Activated CD4-positive, alpha-beta memory T cell treated with anti-CD3 and anti-CD28 coated beads, Interleukin-2, amount 10 ng/mL, durations not matched to agents 7 days and 5 days (primary cell): ENCODE data around the gene TMPO. TPM values are rescaled to one million over a fixed set of nuclear protein-coding genes. Genes with fewer than 3 reads are reported as not detected.
"Not testable (repeated sequence)": the region's sequence is repeated elsewhere in the genome, so short reads cannot be mapped to it uniquely, and the experiment has no call there.

Experiments used
- CTCF ChIA-PET: fragments of 350-600 bp; sonication (Branson Sonifier 250); formaldehyde crosslinking; loops from one replicate; lab custom pipeline; 2021; ENCODE audit warnings: antibody characterized with exemption, inconsistent platforms; lab: Charles Lee
- POLR2A ChIA-PET: fragments of 350-600 bp; sonication (Branson Sonifier 250); formaldehyde crosslinking; loops from one replicate; lab custom pipeline; 2021; ENCODE audit warnings: antibody characterized with exemption; lab: Charles Lee
- DNase-seq: peaks from one replicate; pipeline ENCODE4 v3.0.0-alpha.2; 2020
- H3K27ac Mint-ChIP-seq: one replicate; pipeline ENCODE4 v1.8.0; 2021; ENCODE audit warnings: mild to moderate bottlenecking, mixed read lengths
- H3K27me3 Mint-ChIP-seq: one replicate; pipeline ENCODE4 v1.8.0; 2021; ENCODE audit warnings: mixed read lengths
- H3K36me3 Mint-ChIP-seq: one replicate; pipeline ENCODE4 v1.8.0; 2021; ENCODE audit warnings: low read depth, mixed read lengths
- H3K4me1 Mint-ChIP-seq: one replicate; pipeline ENCODE4 v1.8.0; 2021; ENCODE audit warnings: mixed read lengths
- H3K4me3 Mint-ChIP-seq: one replicate; pipeline ENCODE4 v1.8.0; 2021; ENCODE audit warnings: mild to moderate bottlenecking, mixed read lengths
- H3K9me3 Mint-ChIP-seq: one replicate; pipeline ENCODE4 v1.8.0; 2021; ENCODE audit warnings: mixed read lengths
- total RNA-seq, 2 experiments: library from RNA; stranded (reverse); gene quantifications; one replicate each; pipeline ENCODE4 v1.2.3, GENCODE V29; 2021

TMPO gene
- total RNA-seq, 2 experiments from 2014 or later = 315 to 320 TPM

DNA sequence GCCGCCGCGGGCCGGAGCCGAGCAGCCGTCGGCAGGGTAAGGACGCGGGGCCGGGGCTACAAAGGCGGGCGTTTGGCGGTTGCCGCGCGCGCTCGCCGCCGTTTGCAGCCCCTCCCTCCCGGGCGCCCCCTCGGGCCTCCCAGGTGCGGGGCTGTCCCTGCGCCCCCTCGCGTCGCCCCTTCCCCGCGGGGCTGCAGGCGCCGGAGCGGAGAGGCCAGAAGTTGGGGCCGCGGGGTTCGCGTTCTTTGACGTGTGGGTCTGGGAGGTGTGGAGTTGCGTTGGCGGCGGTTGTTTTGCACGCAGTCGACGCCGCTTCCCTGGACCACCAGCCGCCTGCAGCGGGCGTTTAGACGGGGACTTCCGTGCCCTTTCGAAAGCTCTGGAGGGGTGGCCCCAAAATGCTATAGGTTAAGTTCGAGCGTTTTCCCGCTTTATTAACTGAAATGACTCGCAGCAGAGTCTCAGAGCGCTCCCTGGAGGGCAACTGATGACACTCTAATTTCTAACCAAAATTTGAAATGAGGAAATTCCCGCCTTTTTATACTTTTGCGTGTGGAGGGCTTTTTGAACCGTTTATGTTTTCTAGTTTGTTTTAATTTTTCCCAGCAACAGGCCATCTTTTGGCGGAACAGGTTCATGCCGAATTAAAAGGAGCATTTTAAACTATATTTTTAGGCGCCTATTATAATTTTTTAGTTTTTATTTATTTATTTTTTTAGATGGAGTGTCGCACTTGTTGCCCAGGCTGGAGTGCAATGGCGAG lies 902 bp downstream of the TMPO start:
- peaks cover 71% of the 10 kb centered on the region for H3K36me3 Mint-ChIP-seq
- H3K27me3 Mint-ChIP-seq = no peaks in the 10 kb centered on the region
- POLR2A ChIA-PET = interaction anchor here (0.7 to 12.9 kb wide), 18 partner anchors 9 to 129 kb away, joined by 3 to 248 read pairs (median 6); partner anchors contain the start of genes APAF1, IKBIP and SLC25A3
- peaks cover 29% of the 10 kb centered on the region for H3K4me1 Mint-ChIP-seq
- H3K9me3 Mint-ChIP-seq = no peaks in the 10 kb centered on the region
- H3K4me3 Mint-ChIP-seq = peak overlapping the region; percentile 100
- peak overlapping the region; percentile 100 for H3K27ac Mint-ChIP-seq
- CTCF ChIA-PET = interaction anchor here (0.7 to 8.0 kb wide), 9 partner anchors 9 to 90 kb away, joined by 3 to 69 read pairs (median 5); no protein-coding TSS in a partner anchor
- DNase-seq = peak; percentile 90

DNA sequence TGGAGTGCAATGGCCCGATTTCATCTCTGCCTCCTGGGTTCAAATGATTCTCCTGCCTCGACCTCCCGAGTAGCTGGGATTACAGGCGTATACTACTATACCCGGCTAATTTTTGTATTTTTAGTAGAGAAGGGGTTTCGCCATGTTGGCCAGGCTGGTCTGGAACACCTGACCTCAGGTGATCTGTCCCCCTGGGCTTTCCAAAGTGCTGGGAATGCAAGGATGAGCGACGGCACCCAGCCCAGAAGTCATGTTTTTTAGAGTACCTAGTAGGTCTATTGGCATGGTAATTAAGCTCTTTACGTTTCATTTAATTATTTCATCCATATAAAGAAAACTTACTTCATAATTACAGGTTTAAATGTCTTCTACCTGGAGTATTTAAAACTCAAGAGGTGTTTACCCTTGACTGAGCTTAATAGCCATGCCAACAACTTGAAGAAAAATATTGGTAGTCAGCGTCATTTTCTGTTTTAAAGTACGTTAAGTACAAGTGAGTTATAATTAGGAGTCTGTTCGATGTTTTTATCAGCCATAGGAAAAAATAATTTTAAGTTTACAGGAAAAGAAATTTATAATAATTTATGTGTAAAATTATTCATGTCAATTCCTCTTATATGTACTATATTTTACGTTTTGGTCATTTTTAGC lies 4.0 kb downstream of the TMPO start:
- Mint-ChIP-seq H3K4me1 (peaks cover 43% of the 10 kb centered on the region), H3K27me3 (no peaks in the 10 kb centered on the region), H3K9me3 (no peaks in the 10 kb centered on the region), H3K4me3 (peak overlapping the region; percentile 100), H3K27ac (peak overlapping the region; percentile 100), H3K36me3 (peaks cover 77% of the 10 kb centered on the region)
- CTCF ChIA-PET = interaction anchor here (1.1 to 6.7 kb wide), 4 partner anchors 13 to 74 kb away, joined by 3 to 59 read pairs (median 6); partner anchors contain the start of gene SLC25A3
- POLR2A ChIA-PET = interaction anchor here (1.1 to 12.9 kb wide), 7 partner anchors 12 to 125 kb away, joined by 3 to 248 read pairs (median 15); partner anchors contain the start of genes APAF1, IKBIP and SLC25A3
- DNase-seq = no peak

DNA sequence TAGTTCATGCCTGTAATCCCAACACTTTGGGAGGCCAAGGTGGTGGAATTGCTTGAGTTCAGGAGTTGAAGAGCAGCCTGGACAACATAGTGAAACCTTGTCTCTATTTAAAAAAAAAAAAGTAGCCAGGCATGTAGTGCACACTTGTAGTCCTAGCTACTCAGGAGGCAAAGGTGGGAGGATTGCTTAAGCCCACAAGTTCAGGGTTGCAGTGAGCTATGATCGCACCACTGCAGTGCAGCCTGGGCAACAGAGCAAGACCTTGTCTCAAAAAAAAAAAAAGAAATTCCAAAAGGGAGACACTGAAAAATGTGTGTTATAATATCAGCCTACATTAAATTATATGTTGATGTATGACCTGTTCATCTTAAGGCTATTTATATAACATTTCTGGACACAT lies 14.7 kb downstream of the TMPO start:
- H3K27me3 Mint-ChIP-seq = no peaks in the 10 kb centered on the region
- H3K27ac Mint-ChIP-seq = peak overlapping the region; percentile 1
- peaks cover 79% of the 10 kb centered on the region for H3K36me3 Mint-ChIP-seq
- no peaks in the 10 kb centered on the region for H3K9me3 Mint-ChIP-seq
- no peak for DNase-seq
- POLR2A ChIA-PET = interaction anchor here (0.6 to 4.1 kb wide), 3 partner anchors 10 to 73 kb away, joined by 3 to 47 read pairs (median 4); no protein-coding TSS in a partner anchor
- CTCF ChIA-PET = no interaction called here
- H3K4me3 Mint-ChIP-seq = no peak overlapping the region
- peaks cover 47% of the 10 kb centered on the region for H3K4me1 Mint-ChIP-seq

GRCh38 chr12:98532687-98533304 lies 17.4 kb downstream of the TMPO start:
- H3K27ac Mint-ChIP-seq = peak overlapping the region; percentile 31
- H3K27me3 Mint-ChIP-seq = no peaks in the 10 kb centered on the region
- POLR2A ChIA-PET = interaction anchor here (1.2 to 4.1 kb wide), 5 partner anchors 11 to 75 kb away, joined by 3 to 47 read pairs (median 10); partner anchors contain the start of genes SLC25A3 and TMPO
- CTCF ChIA-PET = interaction anchor here (1.3 to 4.0 kb wide), 10 partner anchors 9 to 210 kb away, joined by 3 to 59 read pairs (median 7); partner anchors contain the start of genes SLC25A3 and TMPO
- H3K4me1 Mint-ChIP-seq = peaks cover 40% of the 10 kb centered on the region
- peaks cover 85% of the 10 kb centered on the region for H3K36me3 Mint-ChIP-seq
- H3K9me3 Mint-ChIP-seq = no peaks in the 10 kb centered on the region
- no peak for DNase-seq
- no peak overlapping the region for H3K4me3 Mint-ChIP-seq

GRCh38 chr12:98533723-98534251 lies 18.4 kb downstream of the TMPO start:
- peaks cover 35% of the 10 kb centered on the region for H3K4me1 Mint-ChIP-seq
- POLR2A ChIA-PET = interaction anchor here (0.7 to 3.3 kb wide), 3 partner anchors 14 to 74 kb away, joined by 3 to 11 read pairs (median 3); partner anchors contain the start of gene SLC25A3
- H3K27me3 Mint-ChIP-seq = no peaks in the 10 kb centered on the region
- H3K27ac Mint-ChIP-seq = peak overlapping the region; percentile 6
- peaks cover 87% of the 10 kb centered on the region for H3K36me3 Mint-ChIP-seq
- no peak for DNase-seq
- no peak overlapping the region for H3K4me3 Mint-ChIP-seq
- no peaks in the 10 kb centered on the region for H3K9me3 Mint-ChIP-seq
- CTCF ChIA-PET = interaction anchor here (0.8 to 4.0 kb wide), 10 partner anchors 9 to 128 kb away, joined by 3 to 59 read pairs (median 4); no protein-coding TSS in a partner anchor

DNA sequence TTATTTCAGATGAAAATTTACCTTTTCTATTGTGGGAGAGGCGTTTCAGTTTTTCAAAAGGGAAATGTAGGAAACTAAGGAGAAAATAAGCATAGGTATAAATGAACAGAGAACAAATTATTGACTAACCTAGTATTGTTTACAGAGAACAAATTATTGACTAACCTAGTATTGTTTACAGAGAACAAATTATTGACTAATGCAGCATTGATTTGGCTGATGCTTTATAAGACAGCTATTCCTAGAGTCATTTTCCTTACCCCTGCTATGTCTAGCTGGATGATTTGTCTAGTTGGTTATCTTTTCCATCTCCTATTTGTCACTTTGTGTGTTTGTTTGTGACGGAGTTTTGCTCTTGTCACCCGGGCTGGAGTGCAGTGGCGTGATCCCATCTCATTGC lies 22.6 kb downstream of the TMPO start:
- DNase-seq = no peak
- ChIA-PET CTCF (interaction anchor here (1.0 kb wide), 1 partner anchor 13 kb away, joined by 3 read pairs; no protein-coding TSS in a partner anchor), POLR2A (interaction anchor here (1.2 to 1.3 kb wide), 2 partner anchors 9 to 21 kb away, joined by 3 read pairs; no protein-coding TSS in a partner anchor)
- Mint-ChIP-seq H3K4me3 (no peak overlapping the region), H3K36me3 (peaks cover 76% of the 10 kb centered on the region), H3K27ac (no peak overlapping the region), H3K9me3 (no peaks in the 10 kb centered on the region), H3K27me3 (no peaks in the 10 kb centered on the region), H3K4me1 (peaks cover 33% of the 10 kb centered on the region)

DNA sequence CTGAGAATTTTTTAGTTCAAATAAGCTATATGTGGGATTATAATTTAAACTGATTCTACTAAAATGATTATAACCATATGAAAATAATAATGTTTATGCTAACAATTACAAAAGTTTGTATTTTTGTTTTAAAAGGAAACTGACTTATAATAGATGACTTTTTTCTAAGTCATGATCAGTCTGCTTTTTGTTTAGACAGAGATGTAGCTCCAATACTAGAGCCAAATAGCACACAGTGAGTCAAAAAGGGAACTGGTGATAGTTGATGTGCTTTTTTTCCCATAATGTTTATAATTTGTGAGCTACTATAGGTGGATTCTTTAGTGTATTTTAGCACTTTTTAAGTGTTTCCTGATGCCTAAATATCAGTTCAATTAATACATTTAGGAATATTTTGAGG lies 28.3 kb downstream of the TMPO start:
- CTCF ChIA-PET = interaction anchor here (0.8 to 1.2 kb wide), 3 partner anchors 8 to 24 kb away, joined by 3 to 5 read pairs (median 3); no protein-coding TSS in a partner anchor
- peaks cover 71% of the 10 kb centered on the region for H3K36me3 Mint-ChIP-seq
- DNase-seq = no peak
- H3K27me3 Mint-ChIP-seq = no peaks in the 10 kb centered on the region
- POLR2A ChIA-PET = interaction anchor here (0.8 to 1.4 kb wide), 3 partner anchors 11 to 51 kb away, joined by 3 to 5 read pairs (median 3); no protein-coding TSS in a partner anchor
- H3K4me3 Mint-ChIP-seq = no peak overlapping the region
- peaks cover 22% of the 10 kb centered on the region for H3K4me1 Mint-ChIP-seq
- H3K27ac Mint-ChIP-seq = no peak overlapping the region
- no peaks in the 10 kb centered on the region for H3K9me3 Mint-ChIP-seq

DNA sequence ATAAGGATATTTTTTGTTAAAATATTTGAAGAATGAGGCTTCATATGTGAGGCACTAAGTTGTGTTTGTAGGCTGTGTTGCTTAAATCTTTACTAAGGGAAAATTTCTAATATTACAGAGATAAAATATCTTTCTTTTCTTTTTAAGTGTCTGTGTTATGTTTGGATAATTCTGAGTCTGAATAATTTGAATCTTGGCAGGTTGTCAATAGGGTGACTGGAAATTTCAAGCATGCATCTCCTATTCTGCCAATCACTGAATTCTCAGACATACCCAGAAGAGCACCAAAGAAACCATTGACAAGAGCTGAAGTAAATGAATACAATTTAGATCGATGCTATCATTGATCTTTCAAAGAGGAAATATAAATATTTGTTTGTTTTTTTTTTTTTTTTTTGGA lies 29.4 kb downstream of the TMPO start:
- POLR2A ChIA-PET = interaction anchor here (0.9 to 1.2 kb wide), 2 partner anchors 12 to 30 kb away, joined by 3 read pairs; no protein-coding TSS in a partner anchor
- peaks cover 78% of the 10 kb centered on the region for H3K36me3 Mint-ChIP-seq
- H3K9me3 Mint-ChIP-seq = no peaks in the 10 kb centered on the region

DNA sequence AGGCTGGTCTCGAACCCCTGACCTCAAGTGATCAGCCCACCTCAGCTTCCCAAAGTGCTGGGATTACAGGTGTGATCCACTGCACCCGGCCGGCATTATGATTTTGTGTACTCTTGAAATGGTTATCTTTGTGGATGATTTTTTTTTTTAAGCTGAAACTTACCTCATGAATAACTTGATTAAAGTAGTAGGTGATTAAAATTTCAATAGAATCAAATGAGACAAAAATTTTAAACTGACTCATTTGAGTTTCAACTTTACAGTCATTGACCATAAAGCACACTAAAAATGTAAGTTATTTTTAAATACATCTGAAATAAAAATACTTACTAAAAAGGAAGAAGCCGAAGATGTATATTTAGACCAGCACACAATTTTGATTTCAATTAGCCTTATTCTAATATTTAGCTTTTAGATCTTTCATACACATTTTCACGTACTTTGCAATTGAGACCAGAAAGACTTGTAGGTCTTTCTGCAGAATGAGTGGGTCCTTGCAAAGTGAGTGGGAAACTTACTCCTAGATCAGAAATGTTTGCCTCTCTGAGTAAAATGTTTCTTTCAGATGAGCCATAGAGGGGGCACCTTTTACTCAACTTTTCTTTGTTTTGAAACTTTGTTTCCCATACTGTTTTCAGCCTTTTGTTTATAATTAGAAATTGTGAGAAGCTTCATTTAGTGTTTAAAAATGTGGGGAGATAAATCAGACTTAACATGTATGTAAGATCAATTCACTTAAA lies 34.2 kb downstream of the TMPO start:
- H3K9me3 Mint-ChIP-seq = no peaks in the 10 kb centered on the region
- POLR2A ChIA-PET = interaction anchor here (0.8 to 2.1 kb wide), 4 partner anchors 13 to 43 kb away, joined by 3 to 5 read pairs (median 4); partner anchors contain the start of gene SLC25A3
- CTCF ChIA-PET = interaction anchor here (2.7 kb wide), 1 partner anchor 17 kb away, joined by 16 read pairs; no protein-coding TSS in a partner anchor
- H3K27me3 Mint-ChIP-seq = no peaks in the 10 kb centered on the region
- no peak for DNase-seq
- no peak overlapping the region for H3K4me3 Mint-ChIP-seq
- no peaks in the 10 kb centered on the region for H3K4me1 Mint-ChIP-seq
- no peak overlapping the region for H3K27ac Mint-ChIP-seq
- H3K36me3 Mint-ChIP-seq = peaks cover 66% of the 10 kb centered on the region

More for the DNA sequence above, 29.4 kb downstream of the TMPO start:
- Mint-ChIP-seq H3K4me3 (no peak overlapping the region), H3K4me1 (peaks cover 22% of the 10 kb centered on the region), H3K27me3 (no peaks in the 10 kb centered on the region), H3K27ac (no peak overlapping the region)
- CTCF ChIA-PET = interaction anchor here (0.5 to 1.9 kb wide), 4 partner anchors 12 to 1997 kb away, joined by 4 to 8 read pairs (median 6); no protein-coding TSS in a partner anchor
- DNase-seq = no peak

DNA sequence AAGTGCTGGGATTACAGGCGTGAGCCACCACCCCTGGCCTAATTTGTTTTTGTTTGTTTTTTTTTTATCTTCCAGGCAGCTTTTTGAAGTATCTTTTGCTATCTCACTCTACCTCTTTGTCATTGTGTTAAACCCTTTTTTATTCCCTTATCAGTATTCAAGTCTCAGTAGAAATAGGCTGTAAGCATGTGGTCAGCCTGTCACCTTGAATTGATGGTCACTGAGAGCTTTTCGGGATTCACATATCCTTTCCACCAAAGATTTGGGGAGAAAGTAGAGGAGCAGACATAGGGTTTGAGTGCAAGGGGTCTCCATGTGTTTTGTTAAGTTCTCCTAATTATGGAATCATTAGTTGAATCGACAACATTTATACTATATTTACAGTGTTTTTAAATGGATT lies 36.4 kb downstream of the TMPO start:
- H3K4me3 Mint-ChIP-seq = no peak overlapping the region
- no peaks in the 10 kb centered on the region for H3K27me3 Mint-ChIP-seq
- CTCF ChIA-PET = interaction anchor here (0.9 to 1.9 kb wide), 2 partner anchors 9 to 20 kb away, joined by 3 to 6 read pairs; no protein-coding TSS in a partner anchor
- H3K4me1 Mint-ChIP-seq = no peaks in the 10 kb centered on the region
- H3K27ac Mint-ChIP-seq = no peak overlapping the region
- DNase-seq = no peak
- H3K9me3 Mint-ChIP-seq = no peaks in the 10 kb centered on the region
- peaks cover 48% of the 10 kb centered on the region for H3K36me3 Mint-ChIP-seq
- POLR2A ChIA-PET = interaction anchor here (0.7 to 1.0 kb wide), 2 partner anchors 55 to 92 kb away, joined by 3 read pairs; no protein-coding TSS in a partner anchor

DNA sequence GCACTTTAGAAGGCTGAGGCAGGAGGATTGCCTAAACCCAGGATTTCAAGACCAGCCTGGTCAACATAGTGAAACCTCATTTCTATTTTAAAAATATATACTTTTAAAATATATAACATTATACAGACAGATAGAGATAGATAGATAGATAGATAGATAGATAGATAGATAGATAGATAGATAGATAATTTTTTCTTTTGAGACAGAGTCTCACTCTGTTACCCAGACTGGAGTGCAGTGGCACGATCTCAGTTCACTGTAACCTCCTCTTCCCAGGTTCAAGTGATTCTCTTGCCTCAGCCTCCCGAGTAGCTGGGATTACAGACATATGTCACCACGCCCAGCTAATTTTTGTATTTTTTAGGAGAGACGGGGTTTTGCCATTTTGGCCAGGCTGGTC lies 42.7 kb downstream of the TMPO start:
- H3K4me3 Mint-ChIP-seq, CTCF ChIA-PET, POLR2A ChIA-PET, H3K4me1 Mint-ChIP-seq, H3K27me3 Mint-ChIP-seq, H3K27ac Mint-ChIP-seq, H3K9me3 Mint-ChIP-seq, H3K36me3 Mint-ChIP-seq, DNase-seq: not testable (repeated sequence)
